Parathyroid adenoma (tissue), 2 donors: ENCODE data around the gene NRXN3.

Experiments used
- H2AFZ ChIP-seq: fragments of 300-600 bp; sonication (generic); one replicate; pipeline ENCODE4 v1.7.0; 2017; ENCODE audit warnings: antibody characterized with exemption, mild to moderate bottlenecking
- H3K27ac ChIP-seq: fragments of 300-600 bp; sonication (generic); one replicate; pipeline ENCODE4 v1.7.0; 2017
- H3K27me3 ChIP-seq: fragments of 300-600 bp; sonication (generic); one replicate; pipeline ENCODE4 v1.7.0; 2017; ENCODE audit warnings: low read length; ENCODE audit not compliant: control insufficient read depth, insufficient read depth
- H3K36me3 ChIP-seq: fragments of 300-600 bp; sonication (generic); one replicate; pipeline ENCODE4 v1.7.0; 2017; ENCODE audit warnings: low read length; ENCODE audit not compliant: control insufficient read depth, insufficient read depth
- H3K4me1 ChIP-seq: fragments of 300-600 bp; sonication (generic); one replicate; pipeline ENCODE4 v1.7.0; 2017; ENCODE audit warnings: control low read depth
- H3K4me2 ChIP-seq: fragments of 300-600 bp; sonication (generic); one replicate; pipeline ENCODE4 v1.7.0; 2017; ENCODE audit warnings: low read length
- H3K4me3 ChIP-seq: fragments of 300-600 bp; sonication (generic); one replicate; pipeline ENCODE4 v1.7.0; 2017; ENCODE audit warnings: low read depth, low read length
- H3K79me2 ChIP-seq: fragments of 300-600 bp; sonication (generic); one replicate; pipeline ENCODE4 v1.7.0; 2017; ENCODE audit warnings: control low read depth
- H3K9ac ChIP-seq: fragments of 300-600 bp; sonication (generic); one replicate; pipeline ENCODE4 v1.7.0; 2017; ENCODE audit warnings: mild to moderate bottlenecking
- H3K9me3 ChIP-seq: fragments of 300-600 bp; sonication (generic); one replicate; pipeline ENCODE4 v1.7.0; 2017; ENCODE audit warnings: low read length; ENCODE audit not compliant: control insufficient read depth
- CTCF ChIP-seq: fragments of 300-600 bp; sonication (generic); IDR thresholded peaks from one replicate; pipeline ENCODE4 v1.7.0; 2017; ENCODE audit warnings: antibody characterized with exemption, mild to moderate bottlenecking
- donor health status: primary hyperparathyroidism.

The NRXN3 gene

GRCh38 chr14:78967111-78967809 lies 797.1 kb downstream of the NRXN3 start:
- no peak for TF ChIP-seq CTCF
- Histone ChIP-seq H3K79me2 (no peaks in the 10 kb centered on the region), H3K4me1 (peaks cover 12% of the 10 kb centered on the region), H3K27ac (no peak overlapping the region), H3K9ac (no peak overlapping the region), H3K9me3 (no peaks in the 10 kb centered on the region), H3K4me3 (no peak overlapping the region), H3K27me3 (no peaks in the 10 kb centered on the region), H2AFZ (no peak overlapping the region), H3K36me3 (no peaks in the 10 kb centered on the region), H3K4me2 (no peak overlapping the region)

- no peaks in the 10 kb centered on the region for H3K36me3 ChIP-seq
- H2AFZ ChIP-seq: no peak overlapping the region
- H3K9ac ChIP-seq: no peak overlapping the region
- H3K27me3 ChIP-seq: no peaks in the 10 kb centered on the region
- H3K9me3 ChIP-seq: no peaks in the 10 kb centered on the region
- H3K27ac ChIP-seq: no peak overlapping the region
- peaks cover 15% of the 10 kb centered on the region for H3K4me1 ChIP-seq
- H3K4me2 ChIP-seq: no peak overlapping the region
- no peaks in the 10 kb centered on the region for H3K79me2 ChIP-seq
- no peak for TF ChIP-seq CTCF
- H3K4me3 ChIP-seq: no peak overlapping the region
Observed at GRCh38 chr14:78968265-78968664, 798.1 kb downstream of the NRXN3 start.

DNA sequence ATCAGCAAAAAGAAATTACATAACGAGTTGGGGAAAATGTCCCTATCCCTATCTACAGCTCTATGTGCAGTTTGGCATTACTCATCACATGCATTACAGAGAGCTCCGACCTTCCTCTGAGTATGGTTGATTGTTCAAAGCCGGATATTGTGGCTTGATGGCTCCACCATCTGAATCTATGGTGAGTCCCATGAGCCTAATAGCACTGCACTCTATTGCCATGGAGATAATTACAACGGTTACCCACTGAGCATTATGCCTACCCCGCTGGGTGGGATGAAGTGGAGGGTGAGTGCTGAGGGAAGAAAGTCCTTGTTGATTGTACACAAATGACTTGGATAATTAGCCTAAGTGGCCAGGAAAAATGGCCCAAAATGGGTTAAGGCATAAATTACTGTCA lies 800.5 kb downstream of the NRXN3 start:
- no peak overlapping the region for H3K4me2 ChIP-seq
- no peak overlapping the region for H3K4me3 ChIP-seq
- H3K36me3 ChIP-seq: no peaks in the 10 kb centered on the region
- H3K27ac ChIP-seq: no peak overlapping the region
- H3K4me1 ChIP-seq: peaks cover 15% of the 10 kb centered on the region
- H3K9me3 ChIP-seq: no peaks in the 10 kb centered on the region
- TF ChIP-seq CTCF: no peak
- H3K27me3 ChIP-seq: no peaks in the 10 kb centered on the region
- no peaks in the 10 kb centered on the region for H3K79me2 ChIP-seq
- H2AFZ ChIP-seq: no peak overlapping the region
- H3K9ac ChIP-seq: no peak overlapping the region

DNA sequence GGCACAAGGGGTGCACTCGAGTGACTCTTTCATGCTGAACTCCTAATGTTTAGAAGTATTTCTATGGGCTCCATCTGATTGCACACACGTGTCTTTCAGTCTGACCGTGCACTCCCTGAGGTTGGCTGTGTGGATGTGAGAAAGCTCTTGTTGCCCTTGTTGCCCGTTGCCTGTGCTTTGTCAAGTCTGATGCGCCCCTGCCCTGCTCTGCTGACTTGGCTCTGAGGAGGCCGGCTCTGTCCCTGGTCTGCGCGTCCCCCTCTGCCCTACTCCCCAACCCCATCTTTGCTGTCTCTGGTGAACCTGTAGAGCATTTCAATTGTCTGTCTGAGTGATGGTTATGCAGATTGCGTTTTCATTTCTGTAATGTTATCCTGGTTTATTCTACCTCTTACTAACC lies 802.3 kb downstream of the NRXN3 start:
- no peaks in the 10 kb centered on the region for H3K79me2 ChIP-seq
- H3K4me3 ChIP-seq: no peak overlapping the region
- H2AFZ ChIP-seq: peak overlapping the region; percentile 29
- H3K36me3 ChIP-seq: no peaks in the 10 kb centered on the region
- H3K4me1 ChIP-seq: peaks cover 15% of the 10 kb centered on the region
- TF ChIP-seq CTCF: no peak
- H3K9me3 ChIP-seq: no peaks in the 10 kb centered on the region
- no peak overlapping the region for H3K4me2 ChIP-seq
- no peaks in the 10 kb centered on the region for H3K27me3 ChIP-seq
- H3K27ac ChIP-seq: no peak overlapping the region
- H3K9ac ChIP-seq: no peak overlapping the region

DNA sequence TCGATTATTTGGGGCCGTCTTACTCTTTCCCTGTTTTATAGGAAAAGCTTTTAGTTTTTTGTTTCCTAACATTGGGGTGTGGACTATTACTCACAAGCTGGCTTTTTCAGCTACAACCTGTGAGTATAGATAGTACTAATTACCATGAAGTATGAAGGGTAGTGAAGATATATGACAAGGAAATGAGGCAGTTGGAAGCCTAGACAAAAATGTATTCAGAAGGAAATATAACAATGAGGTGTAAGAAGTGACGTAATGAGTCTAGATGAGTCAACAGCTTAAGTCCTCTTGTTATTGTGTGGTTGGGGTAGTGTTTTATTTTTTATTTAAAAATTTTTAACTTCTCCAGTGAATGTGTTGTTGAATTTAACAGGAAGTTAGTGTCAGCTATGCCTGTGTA lies 804.5 kb downstream of the NRXN3 start:
- H3K4me3 ChIP-seq: no peak overlapping the region
- TF ChIP-seq CTCF: no peak
- no peaks in the 10 kb centered on the region for H3K79me2 ChIP-seq
- H3K36me3 ChIP-seq: no peaks in the 10 kb centered on the region
- H3K27ac ChIP-seq: no peak overlapping the region
- no peak overlapping the region for H3K9ac ChIP-seq
- no peaks in the 10 kb centered on the region for H3K27me3 ChIP-seq
- no peak overlapping the region for H3K4me2 ChIP-seq
- no peak overlapping the region for H2AFZ ChIP-seq
- H3K9me3 ChIP-seq: no peaks in the 10 kb centered on the region
- H3K4me1 ChIP-seq: peaks cover 8% of the 10 kb centered on the region
